GM12892 (cell line): Measurements from ENCODE around the gene FOXR2.

Experiments used
- POLR2A ChIP-seq: IDR thresholded peaks from 2 replicates; pipeline ENCODE4 v1.6.1; 2011; ENCODE audit warnings: low read depth, low read length, control low read depth
- POLR2AphosphoS5 ChIP-seq: IDR thresholded peaks from 2 replicates; pipeline ENCODE4 v1.6.1; 2011; ENCODE audit warnings: low read depth, low read length, control low read depth

DNA sequence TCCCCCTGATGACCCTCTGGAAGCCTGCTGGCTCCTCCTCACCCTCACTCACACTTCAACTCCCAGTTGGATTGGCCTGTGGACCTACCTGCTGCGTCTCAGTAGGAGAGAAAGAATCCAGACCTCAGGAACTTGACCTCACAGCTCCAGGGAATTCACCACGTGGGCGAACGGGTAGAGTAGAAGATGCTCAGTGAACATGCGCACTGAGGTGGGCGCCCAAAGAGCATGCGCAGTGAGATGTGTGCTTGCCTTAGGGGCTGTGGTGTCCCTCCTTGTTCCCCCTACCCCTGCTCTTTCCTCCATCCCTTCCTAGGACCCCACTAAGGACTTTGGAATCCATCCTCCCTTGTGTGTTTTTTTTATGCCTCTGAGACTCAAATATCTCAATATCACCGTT is 12.9 kb downstream of the FOXR2 start:
- no peak for TF ChIP-seq POLR2A
- TF ChIP-seq POLR2AphosphoS5, result no peak
